ENCODE results near the gene CAMK1D.

- TF ChIP-seq REST (IDR thresholded peaks at IDR 0.05), result no peak
- TF ChIP-seq CTCF (IDR thresholded peaks at IDR 0.05), result no peak
- TF ChIP-seq USF2 (IDR thresholded peaks at IDR 0.05), result no peak
- TF ChIP-seq NFE2L2 (conservative IDR thresholded peaks at IDR 0.05; ENCODE audit: low read length), result no peak
- TF ChIP-seq CBX2 (IDR thresholded peaks at IDR 0.05; ENCODE audit: borderline replicate concordance, low read depth), result no peak
Measured at GRCh38 chr10:12730809-12731519, 381.6 kb downstream of the CAMK1D start.
